B cell (primary cell): ENCODE results near the gene TYW1B. TPM values are rescaled to one million over a fixed set of nuclear protein-coding genes. Genes with fewer than 3 reads are reported as not detected.
"Not testable (repeated sequence)": the region's sequence is repeated elsewhere in the genome, so short reads cannot be mapped to it uniquely, and the experiment has no call there.

Experiments
- ATAC-seq: fragments of 200-7000 bp; cut with Tn5 transposase; one replicate; pipeline ENCODE4 v1.10.0; 2021; ENCODE audit warnings: low read depth, mild to moderate bottlenecking, moderate number of reproducible peaks, moderate library complexity
- CTCF ChIA-PET: fragments of 350-600 bp; sonication (Branson Sonifier 250); formaldehyde crosslinking; loops from one replicate; lab custom pipeline; 2021; ENCODE audit warnings: antibody characterized with exemption, inconsistent platforms; lab: Charles Lee
- POLR2A ChIA-PET: fragments of 350-600 bp; sonication (Branson Sonifier 250); formaldehyde crosslinking; loops from one replicate; lab custom pipeline; 2021; ENCODE audit warnings: antibody characterized with exemption; lab: Charles Lee
- DNase-seq: peaks from one replicate; pipeline ENCODE4 v3.0.0; 2013
- H2AFZ ChIP-seq: 2 replicates; pipeline ENCODE4 v1.6.1; 2012; ENCODE audit warnings: mild to moderate bottlenecking, low read depth, low read length; ENCODE audit not compliant: insufficient read depth, poor library complexity, severe bottlenecking
- H3K27ac ChIP-seq, 2 donors: 1 replicate in 1 of 2; 2 replicates in 1 of 2; pipeline ENCODE4 v1.5.1; 2012 to 2013; ENCODE audit warnings: low read length in 2 of 2, mild to moderate bottlenecking in 2 of 2, moderate library complexity in 1 of 2
- H3K27me3 ChIP-seq, 4 experiments: fragments of 200-600 bp in 1 of 4; sonication (generic) in 1 of 4; replicated peaks in 1 of 4; 1 replicate in 2 of 4; 2 replicates in 2 of 4; pipeline versions ENCODE4 v1.6.1 to v1.7.0; 2013 to 2016; ENCODE audit warnings: low read length in 3 of 4, mild to moderate bottlenecking in 2 of 4, mixed read lengths in 1 of 4, moderate library complexity in 1 of 4; ENCODE audit not compliant: insufficient read depth in 4 of 4, control insufficient read depth in 3 of 4; ENCODE audit errors: control extremely low read depth in 1 of 4
- H3K36me3 ChIP-seq, 2 experiments: replicated peaks in 1 of 2; 1 replicate in 1 of 2; 2 replicates in 1 of 2; pipeline versions ENCODE4 v1.6.1 to v1.7.1; 2013; ENCODE audit warnings: low read length in 1 of 2; ENCODE audit not compliant: insufficient read depth in 2 of 2, control insufficient read depth in 1 of 2; ENCODE audit errors: control extremely low read depth in 1 of 2, extremely low read depth in 1 of 2
- H3K4me1 ChIP-seq, 2 donors: fragments of 200-600 bp in 1 of 2; sonication (generic) in 1 of 2; 1 replicate in 1 of 2; 2 replicates in 1 of 2; pipeline versions ENCODE4 v1.5.1 to v1.6.1; 2013 to 2017; ENCODE audit warnings: low read length in 2 of 2; ENCODE audit not compliant: control insufficient read depth in 2 of 2, insufficient read depth in 2 of 2
- H3K4me2 ChIP-seq: replicated peaks from 2 replicates; pipeline ENCODE3; 2012; ENCODE audit warnings: mild to moderate bottlenecking, low read depth, low read length; ENCODE audit not compliant: poor library complexity, severe bottlenecking
- H3K4me3 ChIP-seq, 5 experiments: fragments of 200-600 bp in 1 of 5; sonication (generic) in 1 of 5; 1 replicate in 3 of 5; 2 replicates in 2 of 5; pipeline versions ENCODE4 v1.5.1 to v1.7.0; 2011 to 2016; ENCODE audit warnings: low read length in 4 of 5, mild to moderate bottlenecking in 4 of 5, low read depth in 2 of 5, control low read depth in 1 of 5, moderate library complexity in 1 of 5; ENCODE audit not compliant: insufficient read depth in 1 of 5; ENCODE audit errors: control extremely low read depth in 1 of 5, extremely low read depth in 1 of 5
- H3K79me2 ChIP-seq: fragments of 200-600 bp; sonication (generic); one replicate; pipeline ENCODE4 v1.6.0; 2016; ENCODE audit warnings: low read length; ENCODE audit not compliant: control insufficient read depth, insufficient read depth
- H3K9ac ChIP-seq: fragments of 200-600 bp; sonication (generic); 2 replicates; pipeline ENCODE4 v1.6.1; 2017; ENCODE audit warnings: mild to moderate bottlenecking, low read length, moderate library complexity
- H3K9me3 ChIP-seq, 3 donors: one replicate each; pipeline versions ENCODE4 v1.6.1 to v1.7.1; 2013; ENCODE audit warnings: low read length in 2 of 3; ENCODE audit not compliant: control insufficient read depth in 2 of 3, insufficient read depth in 1 of 3; ENCODE audit errors: control extremely low read depth in 1 of 3
- H4K20me1 ChIP-seq: 2 replicates; pipeline ENCODE4 v1.6.0; 2012; ENCODE audit warnings: mild to moderate bottlenecking, low read length; ENCODE audit not compliant: insufficient read depth, control insufficient read depth, poor library complexity, severe bottlenecking
- H3K27ac Mint-ChIP-seq: one replicate; pipeline ENCODE4 v1.8.0; 2021; ENCODE audit warnings: mixed read lengths
- H3K27me3 Mint-ChIP-seq: one replicate; pipeline ENCODE4 v1.8.0; 2021; ENCODE audit warnings: mixed read lengths
- H3K4me1 Mint-ChIP-seq: one replicate; pipeline ENCODE4 v1.8.0; 2021; ENCODE audit warnings: mixed read lengths
- H3K4me3 Mint-ChIP-seq: one replicate; pipeline ENCODE4 v1.8.0; 2021; ENCODE audit warnings: mixed read lengths
- H3K9me3 Mint-ChIP-seq: one replicate; pipeline ENCODE4 v1.8.0; 2022; ENCODE audit warnings: mixed read lengths; ENCODE audit not compliant: insufficient read depth
- WGBS: methylation state at CpG from one replicate; pipeline ENCODE4 v1.1.5; 2013; ENCODE audit warnings: missing lambda C conversion rate; ENCODE audit not compliant: insufficient coverage; 5-methylcytosine and 5-hydroxymethylcytosine counted together
- intact Hi-C: fragments of 100-400 bp; cut with micrococcal nuclease; formaldehyde crosslinking; loops from one replicate; pipeline ENCODE4 v1.10.0; 2022
- polyA plus RNA-seq: library from polyadenylated mRNA; depleted of rRNA; stranded (reverse); fragments of >200 nt; gene quantifications from 2 replicates; pipeline ENCODE4 v1.2.3, GENCODE V29; 2012
- total RNA-seq, 2 donors: library from RNA; stranded (reverse); fragments of 120-200 nt in 1 of 2; gene quantifications; 1 replicate in 1 of 2; 2 replicates in 1 of 2; pipeline versions ENCODE4 v1.2.3 to v1.2.4, GENCODE V29; 2013 to 2022

TYW1B gene
- total and polyA plus RNA-seq, 2 donors (not counting 1 experiment from before 2014, with no cell fraction given) = 4.4 to 9.4 TPM

DNA sequence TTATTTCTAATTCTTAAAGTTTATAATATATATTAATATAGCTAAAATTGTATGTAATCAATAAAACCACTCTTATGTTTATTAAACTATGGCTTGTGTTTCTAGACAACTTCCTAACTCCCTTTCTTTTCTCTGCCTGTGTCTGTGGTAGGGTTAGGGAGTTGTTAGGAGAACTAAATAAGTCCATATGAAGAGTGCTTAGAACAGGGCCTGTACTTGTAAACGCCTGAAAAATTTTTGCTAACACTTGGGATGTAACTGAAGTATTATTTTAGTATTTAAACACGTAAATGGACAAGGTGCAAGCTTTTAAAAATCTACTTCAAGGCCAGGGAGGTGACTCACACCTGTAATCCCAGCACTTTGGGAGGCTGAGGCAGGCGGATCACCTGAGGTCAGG, 9.3 kb upstream of the TYW1B start:
- H3K27ac Mint-ChIP-seq, H3K27me3 ChIP-seq, H3K27ac ChIP-seq, H4K20me1 ChIP-seq, H3K4me1 ChIP-seq, CTCF ChIA-PET, H3K4me2 ChIP-seq, H3K9ac ChIP-seq, intact Hi-C loops, H2AFZ ChIP-seq, POLR2A ChIA-PET, H3K4me1 Mint-ChIP-seq, H3K27me3 Mint-ChIP-seq, H3K4me3 ChIP-seq, DNase-seq, H3K9me3 Mint-ChIP-seq, H3K79me2 ChIP-seq, ATAC-seq, H3K4me3 Mint-ChIP-seq: not testable (repeated sequence)
- H3K36me3 ChIP-seq = peaks cover 3 to 34% of the 10 kb centered on the region in 2 experiments
- 100% methylated on average over 3 of the region's 3 CpGs for WGBS
- peaks cover 0 to 30% (median 17%) of the 10 kb centered on the region in 3 donors for H3K9me3 ChIP-seq

DNA sequence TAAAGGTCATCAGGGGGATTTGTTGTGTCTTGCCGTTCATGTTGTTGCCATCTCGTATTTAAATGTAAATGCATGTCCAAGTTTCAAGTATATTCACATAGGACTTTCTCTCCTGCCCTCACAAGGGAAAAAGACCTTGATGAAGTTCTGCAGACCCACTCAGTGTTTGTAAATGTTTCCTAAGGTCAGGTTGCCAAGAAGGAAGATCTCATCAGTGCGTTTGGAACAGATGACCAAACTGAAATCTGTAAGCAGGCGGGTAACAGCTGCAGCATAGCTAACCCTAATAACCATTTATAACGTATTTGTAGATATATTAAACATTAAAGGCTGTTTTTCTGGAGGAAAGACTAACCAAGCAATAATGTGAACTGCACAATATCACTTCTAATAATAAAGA, 2.6 kb upstream of the TYW1B start:
- H3K27me3 ChIP-seq, ATAC-seq, H3K27me3 Mint-ChIP-seq, DNase-seq, POLR2A ChIA-PET, intact Hi-C loops, H2AFZ ChIP-seq, H3K9me3 Mint-ChIP-seq, H3K9me3 ChIP-seq: not testable (repeated sequence)
- Histone ChIP-seq H4K20me1 (peaks cover 11% of the 10 kb centered on the region), H3K4me3 (peak overlapping the region in 2 of 5 experiments; percentile 72 to 86), H3K36me3 (peaks cover 0 to 30% of the 10 kb centered on the region in 2 experiments), H3K4me1 (peaks cover 9 to 15% of the 10 kb centered on the region in 2 donors), H3K4me2 (peak overlapping the region; percentile 60), H3K79me2 (peaks cover 29% of the 10 kb centered on the region), H3K27ac (peak overlapping the region in 1 of 2 donors; percentile 23), H3K9ac (peak overlapping the region; percentile 99)
- H3K27ac Mint-ChIP-seq = peak overlapping the region; percentile 64
- WGBS = no CpG with 5 or more reads among the region's 5 CpGs
- H3K4me1 Mint-ChIP-seq = peaks cover 29% of the 10 kb centered on the region
- CTCF ChIA-PET = interaction anchor here (1.0 to 1.5 kb wide), 2 partner anchors 12 to 85 kb away, joined by 3 read pairs; no protein-coding TSS in a partner anchor
- peak overlapping the region; percentile 64 for H3K4me3 Mint-ChIP-seq
